ENCODE measurements around the gene PAPLN.

DNA sequence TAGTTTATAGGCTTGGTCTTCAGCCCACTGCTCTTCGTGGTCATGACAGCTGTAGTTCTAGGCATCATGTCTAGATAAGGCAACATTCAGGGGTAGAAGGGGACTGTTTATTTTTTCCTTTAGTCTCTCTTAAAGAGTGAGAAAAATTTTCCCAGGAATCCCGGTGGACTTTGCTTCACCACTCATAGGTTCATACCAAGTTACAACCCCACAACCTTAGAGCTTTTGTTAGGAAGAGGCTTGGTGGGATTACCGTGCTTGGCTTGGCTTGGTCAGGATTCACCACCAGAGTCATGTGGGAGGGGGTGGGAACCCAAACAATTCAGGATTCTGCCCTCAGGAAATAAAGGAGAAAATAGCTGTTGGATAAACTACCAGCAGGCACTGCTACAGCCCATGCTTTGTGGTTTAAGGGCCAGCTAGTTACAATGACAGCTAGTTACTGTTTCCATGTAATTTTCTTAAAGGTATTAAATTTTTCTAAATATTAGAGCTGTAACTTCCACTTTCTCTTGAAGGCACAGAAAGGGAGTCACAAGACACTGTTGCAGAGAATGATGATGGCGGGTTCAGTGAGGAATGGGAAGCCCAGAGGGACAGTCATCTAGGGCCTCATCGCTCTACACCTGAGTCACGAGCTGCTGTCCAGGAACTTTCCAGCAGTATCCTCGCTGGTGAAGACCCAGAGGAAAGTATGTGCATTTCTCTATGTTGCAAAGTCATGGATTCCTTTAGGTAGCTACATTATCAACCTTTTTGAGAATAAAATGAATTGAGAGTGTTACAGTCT, 25.9 kb upstream of the PAPLN start:
- no peak for TF ChIP-seq POLR2A (IDR thresholded peaks at IDR 0.05)
- TF ChIP-seq, protein P1, sequence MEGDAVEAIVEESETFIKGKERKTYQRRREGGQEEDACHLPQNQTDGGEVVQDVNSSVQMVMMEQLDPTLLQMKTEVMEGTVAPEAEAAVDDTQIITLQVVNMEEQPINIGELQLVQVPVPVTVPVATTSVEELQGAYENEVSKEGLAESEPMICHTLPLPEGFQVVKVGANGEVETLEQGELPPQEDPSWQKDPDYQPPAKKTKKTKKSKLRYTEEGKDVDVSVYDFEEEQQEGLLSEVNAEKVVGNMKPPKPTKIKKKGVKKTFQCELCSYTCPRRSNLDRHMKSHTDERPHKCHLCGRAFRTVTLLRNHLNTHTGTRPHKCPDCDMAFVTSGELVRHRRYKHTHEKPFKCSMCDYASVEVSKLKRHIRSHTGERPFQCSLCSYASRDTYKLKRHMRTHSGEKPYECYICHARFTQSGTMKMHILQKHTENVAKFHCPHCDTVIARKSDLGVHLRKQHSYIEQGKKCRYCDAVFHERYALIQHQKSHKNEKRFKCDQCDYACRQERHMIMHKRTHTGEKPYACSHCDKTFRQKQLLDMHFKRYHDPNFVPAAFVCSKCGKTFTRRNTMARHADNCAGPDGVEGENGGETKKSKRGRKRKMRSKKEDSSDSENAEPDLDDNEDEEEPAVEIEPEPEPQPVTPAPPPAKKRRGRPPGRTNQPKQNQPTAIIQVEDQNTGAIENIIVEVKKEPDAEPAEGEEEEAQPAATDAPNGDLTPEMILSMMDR (IDR thresholded peaks at IDR 0.05), result no peak
